Measurements from ENCODE around the gene CDH4. TPM values are rescaled to one million over a fixed set of nuclear protein-coding genes. Genes with fewer than 3 reads are reported as not detected.

CDH4 gene
- total RNA-seq, 1 donor from 2014 or later = under 0.01 TPM

- no peak for DNase-seq (ENCODE audit: low read depth in 2 of 2)
These were observed 453.6 kb downstream of the CDH4 start for GRCh38 chr20:61705386-61706258.

DNA sequence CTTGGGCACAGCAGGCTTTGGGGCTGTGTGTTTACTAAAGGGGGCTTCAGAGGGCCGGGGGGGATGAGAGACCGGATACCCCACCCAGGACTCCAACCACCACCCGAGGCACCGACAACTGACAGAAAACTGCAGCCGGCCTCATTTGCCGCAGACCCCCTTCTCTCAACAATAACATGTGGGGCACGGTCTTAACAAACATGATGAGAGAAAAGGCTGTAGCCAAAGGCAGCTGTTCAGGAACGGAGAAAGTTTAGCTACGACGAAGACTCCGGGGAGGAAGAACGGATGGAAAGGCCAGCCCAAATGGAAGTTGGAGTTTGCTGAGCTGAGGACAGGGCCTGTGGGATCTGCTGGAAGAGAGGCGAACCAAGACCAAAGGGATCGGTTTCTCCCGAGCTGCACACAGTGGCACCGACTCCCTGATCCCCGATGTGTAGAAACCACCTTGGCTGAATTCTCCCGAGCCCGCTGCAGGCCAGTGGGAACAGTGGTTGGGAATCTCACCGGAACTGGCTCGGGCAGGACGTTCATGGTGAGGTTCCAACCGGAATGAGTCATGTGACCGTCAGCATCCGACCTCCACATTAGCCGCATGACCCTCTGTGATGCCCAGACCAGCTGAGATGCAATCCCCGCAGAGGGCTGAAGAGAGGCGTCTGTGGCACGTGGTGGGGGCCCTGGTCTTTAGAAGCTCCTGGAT, 454.3 kb downstream of the CDH4 start:
- no peak for DNase-seq (ENCODE audit: low read depth in 2 of 2)

DNA sequence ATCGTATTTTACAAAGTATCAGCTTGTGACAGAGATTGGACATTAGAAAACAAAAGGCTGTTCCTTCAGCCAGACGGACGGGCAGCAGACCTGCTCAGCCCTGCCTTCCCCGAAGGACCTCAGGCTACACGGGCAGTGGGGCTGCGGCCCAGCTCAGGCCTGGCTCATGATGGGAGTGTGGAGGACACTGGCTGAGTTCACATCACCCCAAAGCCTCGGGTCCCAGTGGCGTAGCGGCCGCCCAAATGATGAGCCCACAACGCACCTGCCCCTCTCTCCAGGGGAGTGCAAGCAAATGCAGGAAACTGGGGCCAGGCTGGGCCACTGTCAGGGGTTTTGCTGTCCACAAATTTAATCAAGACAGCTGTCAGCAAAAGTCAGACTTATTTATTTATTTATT, 456.8 kb downstream of the CDH4 start:
- DNase-seq (ENCODE audit: low read depth in 2 of 2) = no peak

- DNase-seq (ENCODE audit: low read depth in 2 of 2) = no peak
These were observed 458.0 kb downstream of the CDH4 start for GRCh38 chr20:61710108-61710507.

DNA sequence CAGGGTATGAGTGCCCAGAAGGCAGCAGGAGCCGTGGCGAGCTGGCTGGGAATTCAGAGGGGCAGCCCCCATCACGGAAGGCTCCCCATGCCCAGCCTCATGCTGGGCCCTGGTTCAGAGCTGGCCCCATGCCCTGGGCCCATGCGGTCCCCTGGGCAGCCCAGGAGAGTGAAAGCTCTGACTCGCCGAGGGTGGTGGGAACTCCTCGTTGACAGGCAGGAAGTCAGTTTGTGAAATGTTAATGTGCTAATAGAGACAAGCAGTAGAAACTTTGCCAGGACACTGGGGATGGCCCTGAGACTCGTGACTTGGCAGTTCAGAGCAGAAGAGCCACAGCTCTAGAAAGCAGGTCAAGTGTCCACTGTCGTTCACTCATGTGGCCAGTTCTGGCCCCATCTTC, 460.6 kb downstream of the CDH4 start:
- no peak for DNase-seq (ENCODE audit: low read depth in 2 of 2)

DNA sequence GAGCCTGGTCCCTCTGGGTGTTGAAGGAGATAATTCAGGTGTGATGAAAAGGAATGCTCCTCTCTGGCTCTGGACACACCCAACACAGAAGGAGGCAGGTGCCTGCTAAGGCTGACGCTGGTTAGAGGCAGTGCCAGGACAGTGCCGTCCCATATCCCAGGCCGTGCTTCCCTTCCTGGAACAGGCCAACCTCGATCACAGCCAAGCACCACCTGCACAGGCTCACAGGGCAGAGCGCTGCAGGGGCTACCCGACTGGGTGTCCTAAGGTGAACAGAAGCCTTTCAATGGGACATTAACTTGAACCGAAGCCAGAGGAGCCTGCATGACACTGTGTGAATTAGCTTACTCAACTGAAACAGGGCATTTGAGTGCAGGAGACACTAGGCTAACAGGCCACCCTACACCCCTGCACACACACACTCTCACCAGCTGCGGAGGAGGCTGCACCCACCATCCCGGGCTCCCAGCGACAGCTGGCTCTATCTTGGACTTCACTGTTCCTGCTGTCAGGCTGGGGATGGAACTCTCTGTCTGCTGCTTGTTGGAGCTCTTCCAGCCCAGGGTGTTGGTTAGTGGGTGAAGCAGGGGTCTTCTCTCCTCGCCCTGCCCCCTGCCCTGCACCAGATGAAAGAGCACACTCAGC, 466.4 kb downstream of the CDH4 start:
- DNase-seq (ENCODE audit: low read depth in 2 of 2) = no peak

DNA sequence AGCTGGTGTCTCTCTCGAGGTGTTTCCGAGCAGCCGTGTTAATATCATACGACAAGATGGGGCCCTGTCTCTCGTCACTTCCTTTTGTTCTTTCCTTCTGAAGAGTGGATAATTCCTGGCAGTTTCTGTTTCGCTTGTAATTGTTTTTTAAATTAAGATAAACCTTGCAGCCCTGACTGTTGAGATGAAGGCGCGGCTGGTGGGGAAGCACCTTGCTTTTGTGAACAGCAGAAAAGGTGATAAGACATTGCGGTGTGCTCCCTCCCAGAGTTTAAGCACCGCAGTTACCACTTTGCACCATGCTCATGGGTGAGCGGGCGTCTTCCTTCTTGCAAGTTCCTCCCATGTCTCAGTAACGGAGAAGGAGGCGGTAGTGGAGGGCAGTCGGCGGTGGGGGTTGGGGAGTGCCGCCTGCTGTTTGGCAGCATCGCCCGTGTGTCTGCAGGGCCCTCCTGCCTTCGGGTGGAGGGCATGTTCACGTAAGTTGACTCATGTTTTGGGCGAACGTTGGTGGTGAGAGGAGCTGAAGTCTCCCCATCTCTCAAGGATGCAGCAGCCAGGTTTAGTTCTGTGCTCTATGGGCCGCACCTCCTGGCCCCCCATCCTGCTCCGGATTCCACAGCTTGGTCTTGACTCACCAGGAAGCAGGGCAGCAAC, 467.8 kb downstream of the CDH4 start:
- no peak for DNase-seq (ENCODE audit: low read depth in 2 of 2)

- no peak for DNase-seq (ENCODE audit: low read depth in 2 of 2)
These were observed 468.3 kb downstream of the CDH4 start for GRCh38 chr20:61720348-61720696.

- no peak for DNase-seq (ENCODE audit: low read depth in 2 of 2)
These were observed 470.2 kb downstream of the CDH4 start for GRCh38 chr20:61722146-61722678.

DNA sequence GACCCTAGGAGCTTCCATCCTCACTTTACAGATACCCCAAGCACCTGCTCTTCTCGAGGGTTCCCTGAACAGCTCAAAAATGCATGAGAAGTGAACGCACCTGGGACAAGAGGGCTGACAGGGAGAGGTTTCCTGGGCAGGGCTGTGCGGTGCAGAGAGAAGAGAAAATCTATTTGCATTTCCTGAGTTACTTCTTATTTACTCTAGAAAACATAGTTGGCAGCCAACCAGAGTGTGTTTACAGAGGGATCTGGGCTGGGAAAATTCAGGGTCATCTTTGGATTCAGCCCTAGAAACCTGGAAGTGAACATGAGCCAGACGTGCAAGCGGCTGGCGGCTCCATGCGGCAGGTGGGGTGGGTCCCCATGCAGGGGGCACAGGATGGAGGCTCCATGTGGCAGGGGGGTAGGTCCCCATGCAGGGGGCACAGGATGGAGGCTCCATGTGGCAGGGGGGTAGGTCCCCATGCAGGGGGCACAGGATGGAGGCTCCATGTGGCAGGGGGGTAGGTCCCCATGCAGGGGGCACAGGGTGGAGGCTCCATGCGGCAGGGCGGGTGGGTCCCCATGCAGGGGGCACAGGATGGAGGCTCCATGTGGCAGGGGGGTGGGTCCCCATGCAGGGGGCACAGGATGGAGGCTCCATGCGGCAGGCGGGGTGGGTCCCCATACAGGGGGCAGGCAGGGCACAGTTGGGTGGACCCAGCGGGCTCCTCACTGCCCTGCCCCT, 471.6 kb downstream of the CDH4 start:
- no peak for DNase-seq (ENCODE audit: low read depth in 2 of 2)

GRCh38 chr20:61724376-61724775, 472.3 kb downstream of the CDH4 start:
- DNase-seq (ENCODE audit: low read depth in 2 of 2) = no peak

GRCh38 chr20:61725145-61725544, 473.1 kb downstream of the CDH4 start:
- no peak for DNase-seq (ENCODE audit: low read depth in 2 of 2)

DNA sequence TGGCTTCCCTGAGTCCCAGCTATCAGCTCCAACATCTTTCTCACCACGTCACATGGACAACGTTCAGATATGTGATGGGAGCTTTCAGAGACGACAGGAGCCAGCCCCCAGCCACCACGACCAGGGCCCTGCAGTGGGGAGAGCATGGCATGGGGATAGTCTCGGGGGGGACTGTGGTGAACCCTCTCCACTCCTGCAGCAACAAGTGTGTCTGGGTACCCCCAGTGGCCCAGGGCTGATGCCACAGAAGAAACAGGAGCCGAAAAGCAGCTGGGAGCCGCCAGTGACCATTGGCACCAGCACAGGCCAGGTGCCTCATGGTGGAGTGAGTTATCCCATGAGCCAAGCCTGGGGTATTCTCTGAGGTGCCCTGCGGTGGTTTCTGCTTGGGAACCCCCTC, 473.9 kb downstream of the CDH4 start:
- DNase-seq (ENCODE audit: low read depth in 2 of 2) = no peak

- no peak for DNase-seq (ENCODE audit: low read depth in 2 of 2)
These were observed 474.9 kb downstream of the CDH4 start for GRCh38 chr20:61726979-61727378.

DNA sequence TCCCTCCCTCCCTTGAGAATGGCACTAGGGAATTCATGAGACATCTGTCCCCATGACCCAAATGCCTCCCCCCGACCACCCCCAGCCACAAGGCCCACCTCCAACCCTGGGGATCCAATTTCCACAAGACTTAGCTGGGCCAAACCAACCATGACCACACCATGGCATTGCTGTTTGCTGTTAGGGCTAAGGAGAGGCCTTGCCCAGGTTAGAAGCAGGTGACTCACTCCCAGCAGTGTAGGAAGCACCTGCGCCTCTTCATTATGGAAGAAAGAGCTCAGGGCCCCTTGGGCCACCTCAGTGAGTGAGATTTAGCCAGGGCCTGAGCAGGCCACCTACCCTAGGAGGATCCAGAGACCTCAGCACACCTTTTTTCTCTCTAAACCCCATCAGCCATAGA, 475.7 kb downstream of the CDH4 start:
- no peak for DNase-seq (ENCODE audit: low read depth in 2 of 2)

DNA sequence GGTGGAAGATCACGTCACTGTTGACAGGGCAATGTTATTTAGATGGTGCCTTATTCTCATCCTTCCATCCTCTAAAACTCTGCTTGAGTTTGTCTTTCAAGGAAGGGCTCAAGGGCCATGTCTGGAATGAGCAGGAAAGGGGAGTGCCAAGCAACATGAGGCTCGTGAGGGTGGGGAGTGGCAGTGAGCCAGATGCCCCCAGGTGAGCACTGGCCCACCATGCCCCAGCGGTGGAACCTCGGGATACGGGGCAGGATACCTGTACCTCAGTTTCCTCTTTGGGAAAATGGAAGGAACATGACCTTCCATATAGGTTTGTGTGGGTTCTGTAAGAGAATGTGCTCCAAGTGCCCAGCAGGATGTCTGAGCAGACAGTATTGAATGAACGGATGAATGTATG, 476.3 kb downstream of the CDH4 start:
- no peak for DNase-seq (ENCODE audit: low read depth in 2 of 2)

- DNase-seq (ENCODE audit: low read depth in 2 of 2) = no peak
These were observed 477.0 kb downstream of the CDH4 start for GRCh38 chr20:61728786-61729770.

DNA sequence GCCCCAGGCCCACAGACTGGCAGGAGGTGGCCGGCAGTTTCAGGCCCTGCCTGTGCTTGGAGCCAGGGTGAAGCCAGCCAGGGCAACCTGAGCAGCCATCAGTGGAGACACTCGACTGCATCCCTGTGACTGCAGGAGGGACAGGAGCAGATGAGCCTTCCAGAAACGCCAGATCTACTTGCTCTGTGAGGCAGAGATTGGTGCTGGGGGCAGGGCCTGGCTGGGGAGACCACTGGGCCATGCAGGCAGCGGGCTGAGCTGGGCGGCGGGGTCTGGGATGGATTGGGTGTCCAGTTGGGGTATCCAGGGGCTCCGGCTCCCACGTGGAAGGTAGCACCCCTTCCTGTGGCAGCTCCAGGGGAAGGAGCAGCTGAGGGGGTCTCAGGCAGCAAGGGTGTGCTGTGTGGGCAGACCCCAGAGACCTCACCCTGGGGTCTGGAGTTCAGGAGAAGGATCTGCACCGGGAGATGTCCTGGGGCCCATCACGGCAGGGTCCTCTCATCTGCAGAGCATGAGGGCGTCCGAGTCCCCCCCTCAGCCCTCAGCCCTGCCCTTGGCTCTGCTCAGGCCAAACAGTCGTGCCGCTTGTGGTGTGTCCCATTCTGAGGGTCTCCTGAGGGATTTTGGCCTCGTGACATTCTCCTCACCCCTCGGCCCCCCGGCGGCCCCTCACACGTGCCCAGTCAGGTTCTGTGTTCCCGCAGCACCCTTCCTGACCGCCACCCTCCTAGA, 478.7 kb downstream of the CDH4 start:
- DNase-seq (ENCODE audit: low read depth in 2 of 2) = no peak
